HEK293 (cell line): ENCODE results near the gene METAP1D.

Experiments
- BCL11A ChIP-seq: fragments of 450-650 bp; formaldehyde crosslinking; IDR thresholded peaks from 2 replicates; pipeline ENCODE4 v1.5.1; 2016; ENCODE audit warnings: low read depth, missing biosample characterization, missing genetic modification characterization
- INSM2 ChIP-seq: fragments of 450-650 bp; formaldehyde crosslinking; IDR thresholded peaks from 2 replicates; pipeline ENCODE4 v1.5.1; 2016; ENCODE audit warnings: missing biosample characterization, missing genetic modification characterization
- OSR2 ChIP-seq: fragments of 450-650 bp; formaldehyde crosslinking; IDR thresholded peaks from 2 replicates; pipeline ENCODE4 v1.5.1; 2016; ENCODE audit warnings: missing biosample characterization, missing genetic modification characterization
- OVOL3 ChIP-seq: fragments of 450-650 bp; formaldehyde crosslinking; IDR thresholded peaks from 2 replicates; pipeline ENCODE4 v1.5.1; 2016; ENCODE audit warnings: missing biosample characterization, missing genetic modification characterization
- PRDM1 ChIP-seq: fragments of 450-650 bp; formaldehyde crosslinking; IDR thresholded peaks from 2 replicates; pipeline ENCODE4; 2016; ENCODE audit warnings: missing biosample characterization, missing genetic modification characterization
- PRDM6 ChIP-seq: fragments of 450-650 bp; formaldehyde crosslinking; IDR thresholded peaks from 2 replicates; pipeline ENCODE4 v1.5.1; 2017; ENCODE audit warnings: missing biosample characterization, missing genetic modification characterization
- RBAK ChIP-seq: fragments of 450-650 bp; formaldehyde crosslinking; IDR thresholded peaks from 2 replicates; pipeline ENCODE4 v1.5.1; 2016; ENCODE audit warnings: missing biosample characterization, missing genetic modification characterization
- ZBTB17 ChIP-seq: fragments of 450-650 bp; formaldehyde crosslinking; IDR thresholded peaks from 2 replicates; pipeline ENCODE4 v1.5.1; 2016; ENCODE audit warnings: missing biosample characterization, missing genetic modification characterization
- ZBTB49 ChIP-seq: fragments of 450-650 bp; formaldehyde crosslinking; IDR thresholded peaks from 2 replicates; pipeline ENCODE4 v1.5.1; 2016; ENCODE audit warnings: missing biosample characterization, missing genetic modification characterization, low read depth
- ZBTB6 ChIP-seq: fragments of 450-650 bp; formaldehyde crosslinking; IDR thresholded peaks from 2 replicates; pipeline ENCODE4 v1.5.1; 2017; ENCODE audit warnings: missing biosample characterization, missing genetic modification characterization
- ZFP3 ChIP-seq: fragments of 450-650 bp; formaldehyde crosslinking; IDR thresholded peaks from 2 replicates; pipeline ENCODE4 v1.5.1; 2016; ENCODE audit warnings: low read depth, missing biosample characterization, missing genetic modification characterization
- ZNF10 ChIP-seq: fragments of 450-650 bp; formaldehyde crosslinking; IDR thresholded peaks from 2 replicates; pipeline ENCODE4 v1.5.1; 2017; ENCODE audit warnings: missing biosample characterization, missing genetic modification characterization
- ZNF112 ChIP-seq: fragments of 450-650 bp; formaldehyde crosslinking; IDR thresholded peaks from 2 replicates; pipeline ENCODE4 v1.5.0; 2017; ENCODE audit warnings: missing biosample characterization, missing genetic modification characterization
- ZNF121 ChIP-seq: fragments of 450-650 bp; formaldehyde crosslinking; IDR thresholded peaks from 2 replicates; pipeline ENCODE4 v1.5.1; 2016; ENCODE audit warnings: missing biosample characterization, missing genetic modification characterization
- ZNF174 ChIP-seq: fragments of 450-650 bp; formaldehyde crosslinking; IDR thresholded peaks from 2 replicates; pipeline ENCODE4 v1.5.0; 2017; ENCODE audit warnings: missing biosample characterization, mild to moderate bottlenecking, missing genetic modification characterization
- ZNF2 ChIP-seq: fragments of 450-650 bp; formaldehyde crosslinking; IDR thresholded peaks from 2 replicates; pipeline ENCODE4 v1.5.1; 2016; ENCODE audit warnings: missing biosample characterization, missing genetic modification characterization
- ZNF214 ChIP-seq: fragments of 450-650 bp; formaldehyde crosslinking; IDR thresholded peaks from 2 replicates; pipeline ENCODE4 v1.5.1; 2017; ENCODE audit warnings: missing biosample characterization, mild to moderate bottlenecking, missing genetic modification characterization, borderline replicate concordance
- ZNF223 ChIP-seq: fragments of 450-650 bp; formaldehyde crosslinking; IDR thresholded peaks from 2 replicates; pipeline ENCODE4 v1.5.1; 2016; ENCODE audit warnings: missing biosample characterization, missing genetic modification characterization
- ZNF433 ChIP-seq: fragments of 450-650 bp; formaldehyde crosslinking; IDR thresholded peaks from 2 replicates; pipeline ENCODE4 v1.5.1; 2016; ENCODE audit warnings: missing biosample characterization, missing genetic modification characterization, low read depth
- ZNF473 ChIP-seq: fragments of 450-650 bp; formaldehyde crosslinking; IDR thresholded peaks from 2 replicates; pipeline ENCODE4 v1.5.1; 2017; ENCODE audit warnings: missing biosample characterization, missing genetic modification characterization
- ZNF555 ChIP-seq: fragments of 450-650 bp; formaldehyde crosslinking; conservative IDR thresholded peaks from 2 replicates; pipeline ENCODE4 v1.5.1; 2017; ENCODE audit warnings: missing biosample characterization, mild to moderate bottlenecking, missing genetic modification characterization, inconsistent platforms
- ZNF561 ChIP-seq: fragments of 450-650 bp; IDR thresholded peaks from 2 replicates; pipeline ENCODE4 v1.5.1; 2018; ENCODE audit warnings: missing biosample characterization, missing genetic modification characterization, borderline replicate concordance
- ZNF596 ChIP-seq: fragments of 450-650 bp; IDR thresholded peaks from 2 replicates; pipeline ENCODE4 v1.5.0; 2018; ENCODE audit warnings: missing biosample characterization, mild to moderate bottlenecking, missing genetic modification characterization, moderate library complexity
- ZNF629 ChIP-seq: fragments of 450-650 bp; formaldehyde crosslinking; IDR thresholded peaks from 2 replicates; pipeline ENCODE4 v1.5.1; 2017; ENCODE audit warnings: missing biosample characterization, missing genetic modification characterization
- ZNF76 ChIP-seq: fragments of 450-650 bp; formaldehyde crosslinking; IDR thresholded peaks from 2 replicates; pipeline ENCODE4; 2016; ENCODE audit warnings: low read depth, missing biosample characterization, missing genetic modification characterization, borderline replicate concordance
- ZNF768 ChIP-seq: fragments of 450-650 bp; formaldehyde crosslinking; IDR thresholded peaks from 2 replicates; pipeline ENCODE4 v1.5.1; 2018; ENCODE audit warnings: missing biosample characterization, mild to moderate bottlenecking, missing genetic modification characterization
- ZNF791 ChIP-seq: fragments of 450-650 bp; formaldehyde crosslinking; IDR thresholded peaks from 2 replicates; pipeline ENCODE4 v1.5.1; 2016; ENCODE audit warnings: missing biosample characterization, missing genetic modification characterization
- ZNF837 ChIP-seq: fragments of 450-650 bp; formaldehyde crosslinking; IDR thresholded peaks from 2 replicates; pipeline ENCODE4 v1.5.1; 2016; ENCODE audit warnings: missing biosample characterization, missing genetic modification characterization
- TF ChIP-seq, protein P1 (sequence below): fragments of 450-650 bp; formaldehyde crosslinking; IDR thresholded peaks from 2 replicates; pipeline ENCODE4 v1.5.1; 2016; ENCODE audit warnings: missing biosample characterization, missing genetic modification characterization
- TF ChIP-seq, protein P2 (sequence below): fragments of 450-650 bp; formaldehyde crosslinking; IDR thresholded peaks from 2 replicates; pipeline ENCODE4 v1.5.1; 2017; ENCODE audit warnings: missing biosample characterization, missing genetic modification characterization

The METAP1D gene

DNA sequence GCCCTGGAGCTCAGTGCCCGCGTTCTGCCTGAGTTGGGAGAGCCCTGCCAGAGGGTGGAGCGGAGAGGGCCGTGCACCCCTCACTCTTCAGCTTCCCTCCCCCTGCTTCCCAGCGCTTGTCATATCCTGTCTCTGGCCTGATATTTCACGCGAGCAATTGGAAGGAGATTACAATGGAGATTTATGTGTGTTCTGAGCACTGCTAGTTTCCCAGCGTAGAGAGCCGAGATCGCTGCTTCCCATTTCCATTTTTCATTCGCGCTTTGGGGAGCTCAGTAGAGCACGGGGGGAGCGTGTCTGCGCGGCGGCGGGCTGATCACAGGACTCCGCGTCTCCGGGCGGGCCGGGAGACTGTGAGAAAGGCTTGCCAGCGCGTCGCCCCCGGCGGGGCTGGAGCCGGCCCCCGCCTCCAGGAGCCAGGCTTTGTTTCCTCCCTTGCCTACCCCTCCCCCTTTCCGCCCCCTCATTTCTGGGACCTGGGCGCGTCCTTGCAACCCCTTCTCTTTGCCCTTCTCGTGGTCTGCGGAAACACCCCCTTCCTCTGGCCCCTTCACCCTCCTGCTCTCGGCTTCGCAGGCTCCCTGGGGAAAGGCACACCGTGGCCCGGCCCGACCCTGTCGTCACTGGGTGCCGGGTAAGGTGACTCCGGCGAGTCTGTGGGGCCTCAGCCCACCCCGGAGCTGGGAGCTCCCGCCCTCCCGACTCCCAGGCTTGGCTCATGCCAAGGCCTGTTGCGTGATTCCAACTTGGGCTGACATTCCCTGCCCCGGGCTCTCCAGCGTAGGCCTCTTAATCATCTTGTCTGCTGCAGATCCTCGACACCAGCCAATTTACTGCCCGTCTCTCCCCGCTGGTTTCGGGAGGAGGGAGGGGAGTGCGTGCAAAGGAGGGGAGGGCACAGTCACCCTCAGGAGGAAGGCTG lies 97.1 kb downstream of the METAP1D start (continued):
- TF ChIP-seq ZBTB17 (tag by site-specific recombination) (peak; percentile 44), ZNF837 (tag by site-specific recombination) (no peak), OSR2 (tag by site-specific recombination) (peak; percentile 61), ZNF768 (no peak), PRDM1 (tag by site-specific recombination) (no peak), ZNF791 (tag by site-specific recombination) (no peak), BCL11A (tag by site-specific recombination) (peak; percentile 49; the same call in 1 of the 2 replicates), ZNF214 (tag by site-specific recombination) (no peak), ZNF121 (tag by site-specific recombination) (peak; percentile 19; the same call in 1 of the 2 replicates), ZBTB49 (tag by site-specific recombination) (no peak), ZNF473 (no peak), ZNF555 (no peak), ZNF433 (tag by site-specific recombination) (no peak), ZNF629 (peak; percentile 77), ZNF596 (tag by site-specific recombination) (no peak), ZNF223 (tag by site-specific recombination) (peak; percentile 98), RBAK (no peak), OVOL3 (no peak), ZNF112 (tag by site-specific recombination) (no peak), ZNF2 (tag by site-specific recombination) (peak; percentile 28; the same call in 1 of the 2 replicates), ZNF174 (no peak), PRDM6 (tag by site-specific recombination) (peak; percentile 6; the same call in 1 of the 2 replicates), ZNF76 (no peak; the same call in 1 of the 2 replicates), ZBTB6 (tag by site-specific recombination) (peak; percentile 53; the same call in 1 of the 2 replicates), INSM2 (tag by site-specific recombination) (0 out of 2 replicates have a peak, but pooled peaks have one; percentile 60), ZNF10 (peak; percentile 86), ZFP3 (no peak), ZNF561 (0 out of 2 replicates have a peak, but pooled peaks have one; percentile 18)
- TF ChIP-seq, protein P1, sequence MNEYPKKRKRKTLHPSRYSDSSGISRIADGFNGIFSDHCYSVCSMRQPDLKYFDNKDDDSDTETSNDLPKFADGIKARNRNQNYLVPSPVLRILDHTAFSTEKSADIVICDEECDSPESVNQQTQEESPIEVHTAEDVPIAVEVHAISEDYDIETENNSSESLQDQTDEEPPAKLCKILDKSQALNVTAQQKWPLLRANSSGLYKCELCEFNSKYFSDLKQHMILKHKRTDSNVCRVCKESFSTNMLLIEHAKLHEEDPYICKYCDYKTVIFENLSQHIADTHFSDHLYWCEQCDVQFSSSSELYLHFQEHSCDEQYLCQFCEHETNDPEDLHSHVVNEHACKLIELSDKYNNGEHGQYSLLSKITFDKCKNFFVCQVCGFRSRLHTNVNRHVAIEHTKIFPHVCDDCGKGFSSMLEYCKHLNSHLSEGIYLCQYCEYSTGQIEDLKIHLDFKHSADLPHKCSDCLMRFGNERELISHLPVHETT, result no peak; the same call in 1 of the 2 replicates
- TF ChIP-seq, protein P2, sequence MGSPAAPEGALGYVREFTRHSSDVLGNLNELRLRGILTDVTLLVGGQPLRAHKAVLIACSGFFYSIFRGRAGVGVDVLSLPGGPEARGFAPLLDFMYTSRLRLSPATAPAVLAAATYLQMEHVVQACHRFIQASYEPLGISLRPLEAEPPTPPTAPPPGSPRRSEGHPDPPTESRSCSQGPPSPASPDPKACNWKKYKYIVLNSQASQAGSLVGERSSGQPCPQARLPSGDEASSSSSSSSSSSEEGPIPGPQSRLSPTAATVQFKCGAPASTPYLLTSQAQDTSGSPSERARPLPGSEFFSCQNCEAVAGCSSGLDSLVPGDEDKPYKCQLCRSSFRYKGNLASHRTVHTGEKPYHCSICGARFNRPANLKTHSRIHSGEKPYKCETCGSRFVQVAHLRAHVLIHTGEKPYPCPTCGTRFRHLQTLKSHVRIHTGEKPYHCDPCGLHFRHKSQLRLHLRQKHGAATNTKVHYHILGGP (tag by site-specific recombination), result no peak
